GM23338 (cell line): ENCODE data around the gene RGCC.

Experiments
- CREB1 ChIP-seq: fragments of 250-450 bp; sonication (Bioruptor Pico); IDR thresholded peaks from 2 replicates; pipeline ENCODE4 v1.5.0; 2020; ENCODE audit warnings: low read depth, mild to moderate bottlenecking, moderate library complexity
- CTCF ChIP-seq, 2 experiments: fragments of 200-600 bp in 1 of 2; sonication (generic) in 1 of 2; conservative IDR thresholded peaks; 2 replicates each; pipeline versions ENCODE4 v1.5.1 to v1.6.1; 2016 to 2017; ENCODE audit warnings: antibody characterized with exemption in 2 of 2, low read depth in 2 of 2, mild to moderate bottlenecking in 2 of 2, moderate library complexity in 1 of 2
- ETS1 ChIP-seq: IDR thresholded peaks from 2 replicates; pipeline ENCODE4 v1.6.1; 2016; ENCODE audit warnings: antibody characterized with exemption
- EZH2 ChIP-seq: fragments of 200-600 bp; sonication (generic); IDR thresholded peaks from one replicate; pipeline ENCODE4 v1.8.0; 2017; ENCODE audit warnings: antibody characterized with exemption, mild to moderate bottlenecking, low read depth; ENCODE audit not compliant: unreplicated experiment
- EZH2phosphoT487 ChIP-seq: fragments of 200-600 bp; sonication (generic); IDR thresholded peaks from one replicate; pipeline ENCODE4 v1.8.1; 2018; ENCODE audit warnings: antibody characterized with exemption; ENCODE audit not compliant: unreplicated experiment
- JUNB ChIP-seq: IDR thresholded peaks from one replicate; pipeline ENCODE4 v1.6.1; 2016; ENCODE audit warnings: antibody characterized with exemption; ENCODE audit not compliant: unreplicated experiment
- NANOG ChIP-seq: IDR thresholded peaks from 2 replicates; pipeline ENCODE4 v1.6.1; 2016; ENCODE audit warnings: antibody characterized with exemption, borderline replicate concordance
- POLR2AphosphoS5 ChIP-seq: IDR thresholded peaks from 2 replicates; pipeline ENCODE4 v1.6.1; 2016; ENCODE audit warnings: antibody characterized with exemption, low read depth
- REST ChIP-seq: IDR thresholded peaks from one replicate; pipeline ENCODE4 v1.6.1; 2018; ENCODE audit warnings: antibody characterized with exemption; ENCODE audit not compliant: unreplicated experiment
- ZNF114 ChIP-seq: fragments of 250-450 bp; sonication (Bioruptor Pico); IDR thresholded peaks from 2 replicates; pipeline ENCODE4 v1.5.0; 2020; ENCODE audit warnings: mild to moderate bottlenecking, moderate library complexity
- ZNF331 ChIP-seq: fragments of 250-450 bp; sonication (Bioruptor Pico); IDR thresholded peaks from 2 replicates; pipeline ENCODE4 v1.5.0; 2020; ENCODE audit warnings: low read depth, mild to moderate bottlenecking, moderate library complexity

- TF ChIP-seq CTCF (conservative IDR thresholded peaks at IDR 0.05; ENCODE audit: low read depth in 2 of 2) (no peak), EZH2 (no peak), POLR2AphosphoS5 (no peak), NANOG (no peak), REST (no peak), ZNF331 (CRISPR knock-in tag) (no peak), EZH2phosphoT487 (no peak), CREB1 (no peak), ETS1 (no peak), JUNB (no peak), ZNF114 (CRISPR knock-in tag) (no peak)
Measured at GRCh38 chr13:41499452-41499851, 42.1 kb downstream of the RGCC start.
